HG03103 (cell line): Measurements from ENCODE around the gene ARL6IP4.

Experiments
- ATAC-seq: cut with Tn5 transposase; IDR thresholded peaks from one replicate; pipeline ENCODE4 v1.9.1; 2021; ENCODE audit warnings: low read depth; ENCODE audit not compliant: unreplicated experiment

Gene ARL6IP4

GRCh38 chr12:122958198-122958888 lies 22.1 kb upstream of the ARL6IP4 start:
- ATAC-seq = no peak

- ATAC-seq = no peak
Measured at GRCh38 chr12:122959566-122960192, 20.8 kb upstream of the ARL6IP4 start.

- ATAC-seq = no peak
Measured at GRCh38 chr12:122960193-122960569, 20.3 kb upstream of the ARL6IP4 start.

DNA sequence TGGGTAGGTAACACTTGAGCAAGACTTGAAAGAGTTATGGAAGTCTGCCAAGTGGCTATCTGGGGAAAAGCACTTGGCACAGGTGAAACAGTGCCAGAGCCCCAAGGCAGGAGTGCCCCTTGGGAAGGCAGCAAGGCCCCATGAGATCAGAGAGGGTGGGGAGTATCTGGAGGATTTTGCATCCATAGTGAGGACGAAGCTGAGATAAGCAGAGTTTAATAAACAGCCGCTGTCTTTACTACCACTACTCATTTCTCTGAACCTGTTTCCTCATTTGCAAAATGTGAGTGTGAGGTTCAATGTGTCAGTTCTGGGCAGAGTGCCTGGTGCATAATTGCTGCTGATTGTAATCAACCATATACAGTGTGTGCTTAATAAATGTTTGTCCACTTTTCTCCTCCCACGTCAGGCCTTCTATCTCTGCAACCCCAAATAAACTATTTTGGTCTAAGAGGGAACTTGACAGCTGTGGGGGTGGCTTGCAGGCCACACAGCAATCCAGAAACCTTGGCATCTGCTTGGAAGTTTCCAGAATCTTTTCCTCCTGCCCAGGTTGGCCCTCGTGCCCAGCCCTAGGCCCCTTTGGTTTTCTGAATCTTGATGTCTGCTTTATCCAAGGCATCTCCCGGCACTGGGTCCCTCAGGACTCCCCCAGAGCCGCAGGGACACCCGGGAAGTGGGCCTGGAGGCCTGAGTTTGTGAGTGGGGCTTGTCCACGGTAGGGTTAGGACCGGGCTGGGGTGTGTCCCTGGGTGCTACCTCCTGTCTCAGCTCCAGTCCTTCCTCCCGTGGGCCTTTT lies 18.8 kb upstream of the ARL6IP4 start:
- no peak for ATAC-seq

DNA sequence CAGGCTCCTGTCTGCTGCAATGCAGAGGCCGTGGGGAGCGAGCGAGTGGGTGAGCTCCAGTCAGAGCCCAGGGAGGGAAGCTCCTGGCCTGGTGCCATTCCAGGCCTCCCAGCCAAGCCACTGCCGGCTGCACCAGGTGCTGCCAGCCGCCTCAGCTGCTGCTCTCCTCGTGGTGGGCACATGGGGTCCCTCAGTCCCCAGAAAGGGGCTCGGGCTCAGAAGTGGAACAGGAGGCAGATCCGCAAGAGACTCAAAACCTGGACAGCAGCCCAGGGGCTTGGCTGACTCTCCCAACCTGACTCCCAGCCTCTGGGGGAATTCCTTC lies 16.6 kb upstream of the ARL6IP4 start:
- ATAC-seq = no peak

- no peak for ATAC-seq
Measured at GRCh38 chr12:122964439-122965257, 15.8 kb upstream of the ARL6IP4 start.

DNA sequence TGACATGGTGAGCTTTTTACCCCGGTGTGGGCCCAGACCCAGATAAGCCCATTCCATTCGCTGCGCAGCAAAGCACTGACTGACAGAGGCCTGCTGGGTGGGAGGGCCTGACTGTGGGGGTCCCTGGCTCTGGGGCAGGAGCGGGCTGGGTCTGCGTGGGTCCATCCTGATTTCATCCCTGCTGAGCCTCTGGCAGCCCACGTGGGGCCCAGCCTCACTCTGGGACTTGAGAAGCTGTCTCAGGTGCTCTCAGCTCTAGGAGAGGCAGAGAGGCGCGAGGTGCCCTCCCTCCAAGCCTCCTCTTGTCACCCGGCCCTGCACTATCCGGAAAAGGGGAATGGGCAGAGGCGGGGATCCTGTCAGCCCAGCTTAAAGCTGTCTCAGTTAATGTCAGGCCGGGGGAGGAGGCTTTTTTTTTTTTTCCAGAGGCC lies 15.1 kb upstream of the ARL6IP4 start:
- ATAC-seq = no peak

DNA sequence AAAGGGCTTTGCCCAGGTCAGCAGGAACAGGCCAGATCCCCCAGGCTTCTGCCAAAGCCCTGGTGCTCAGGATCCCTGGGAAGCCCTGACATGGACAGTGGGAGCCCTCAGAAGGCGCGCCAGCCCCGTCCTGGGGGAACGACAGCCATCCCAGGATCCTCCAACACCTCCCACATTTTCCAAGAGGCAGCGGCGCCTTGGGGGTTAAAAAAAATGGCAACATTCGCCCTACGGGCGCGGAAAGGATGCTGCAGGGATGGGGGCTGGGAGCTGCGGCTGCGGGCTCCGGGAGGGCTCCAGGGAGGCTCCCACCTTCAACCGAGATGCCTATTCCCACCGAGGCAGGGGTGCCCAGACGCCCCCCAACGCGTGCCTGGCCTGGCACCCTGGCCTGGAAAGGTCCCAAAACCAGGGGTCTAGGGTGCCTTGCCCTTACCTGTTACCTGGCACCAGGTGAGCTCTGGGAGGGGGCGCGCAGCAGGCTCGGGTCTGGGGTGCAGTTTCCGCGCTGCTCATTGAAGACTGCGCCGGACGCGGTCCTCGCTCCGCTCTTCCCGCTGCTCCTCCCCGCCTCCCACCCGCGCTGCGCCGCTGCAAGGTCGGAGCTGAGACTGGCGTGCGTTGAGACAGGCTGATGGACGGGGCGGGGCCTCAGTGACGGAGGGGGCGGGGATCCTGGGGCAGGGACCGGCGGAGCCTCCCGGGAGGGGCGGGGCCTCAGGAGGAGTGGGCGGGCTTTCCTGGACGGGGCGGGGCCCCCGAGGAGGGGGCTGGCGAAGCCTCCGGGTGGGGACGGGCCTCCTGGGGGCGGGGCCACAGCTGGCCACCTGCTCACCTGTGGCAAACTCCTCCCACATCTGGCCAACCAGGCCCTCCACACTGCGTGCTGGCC lies 14.4 kb upstream of the ARL6IP4 start, which contains the start of gene ABCB9:
Gene ABCB9, minus strand, starts transcription at position 613 of the 892 bp plus-strand sequence. CDS start 6,228 bp downstream, outside the sequence.
- peak; percentile 85 for ATAC-seq

- no peak for ATAC-seq
Measured at GRCh38 chr12:122966743-122967550, 13.5 kb upstream of the ARL6IP4 start.

GRCh38 chr12:122968104-122968503 lies 12.4 kb upstream of the ARL6IP4 start:
- no peak for ATAC-seq

DNA sequence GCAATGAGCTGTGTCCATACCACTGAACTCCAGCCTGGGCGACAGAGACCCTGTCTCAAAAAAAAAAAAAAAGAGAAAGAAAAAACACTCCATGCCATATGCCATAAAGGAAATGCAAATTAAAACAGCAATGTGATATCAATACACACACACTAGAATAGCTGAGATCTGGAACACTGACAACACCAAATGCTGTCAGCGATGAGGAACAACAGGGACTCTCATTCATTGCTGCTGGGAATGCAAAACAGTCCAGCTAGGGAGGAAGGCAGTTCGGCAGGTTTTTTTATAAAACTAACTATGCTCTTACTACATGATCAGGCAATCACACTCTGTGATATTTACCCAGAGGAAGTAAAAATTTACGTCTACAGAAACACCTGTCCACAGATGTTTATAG lies 10.8 kb upstream of the ARL6IP4 start:
- no peak for ATAC-seq

- peak; percentile 75 for ATAC-seq
Measured at GRCh38 chr12:122974274-122974891, 6.1 kb upstream of the ARL6IP4 start.

GRCh38 chr12:122974892-122975789 lies 5.3 kb upstream of the ARL6IP4 start, which contains the start of gene OGFOD2:
Gene OGFOD2 (plus strand): TSS chr12:122975244. CDS start chr12:122975252, 8 bp downstream.
- peak; percentile 60 for ATAC-seq

GRCh38 chr12:122975790-122976647 lies 4.5 kb upstream of the ARL6IP4 start:
- no peak for ATAC-seq

DNA sequence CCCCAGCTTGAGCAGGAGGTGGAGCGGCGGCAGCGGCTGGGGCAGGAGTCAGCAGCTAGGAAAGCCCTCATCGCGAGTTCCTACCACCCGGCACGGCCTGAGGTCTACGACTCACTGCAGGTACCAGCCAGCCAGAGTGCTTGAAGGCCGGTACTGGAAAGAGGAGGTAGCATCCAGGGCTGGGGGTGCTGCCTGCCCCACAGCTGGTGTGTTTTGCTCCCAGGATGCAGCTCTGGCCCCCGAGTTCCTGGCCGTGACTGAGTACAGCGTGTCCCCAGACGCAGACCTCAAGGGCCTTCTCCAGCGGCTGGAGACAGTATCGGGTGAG lies 3.9 kb upstream of the ARL6IP4 start:
- ATAC-seq = no peak

DNA sequence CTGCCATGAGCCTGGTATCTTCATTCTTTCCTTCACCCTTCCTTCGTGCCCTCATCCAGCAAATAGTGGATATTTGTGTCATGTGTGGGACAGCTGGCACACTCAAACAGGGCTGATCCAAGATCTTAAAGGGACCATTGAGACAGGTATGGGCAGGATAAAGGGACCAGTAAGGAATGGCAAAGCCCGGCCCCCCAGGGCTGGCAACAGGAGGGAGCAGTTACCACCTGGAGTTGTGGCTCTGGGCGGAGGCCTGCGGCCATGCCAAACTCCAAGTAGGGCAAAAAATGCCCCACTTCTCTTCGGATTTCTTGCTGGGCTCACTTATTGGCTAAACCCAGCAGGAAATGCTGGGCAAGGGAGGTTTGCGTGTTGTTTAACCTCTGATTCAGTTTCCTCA lies 3.3 kb upstream of the ARL6IP4 start:
- ATAC-seq = no peak
